ENCODE measurements around the gene KANSL1L.
A peak's percentile ranks its signal among the peaks of the same experiment; 100 is the strongest.
"Not testable (repeated sequence)": the region's sequence is repeated elsewhere in the genome, so short reads cannot be mapped to it uniquely, and the experiment has no call there.

Gene KANSL1L, protein sequence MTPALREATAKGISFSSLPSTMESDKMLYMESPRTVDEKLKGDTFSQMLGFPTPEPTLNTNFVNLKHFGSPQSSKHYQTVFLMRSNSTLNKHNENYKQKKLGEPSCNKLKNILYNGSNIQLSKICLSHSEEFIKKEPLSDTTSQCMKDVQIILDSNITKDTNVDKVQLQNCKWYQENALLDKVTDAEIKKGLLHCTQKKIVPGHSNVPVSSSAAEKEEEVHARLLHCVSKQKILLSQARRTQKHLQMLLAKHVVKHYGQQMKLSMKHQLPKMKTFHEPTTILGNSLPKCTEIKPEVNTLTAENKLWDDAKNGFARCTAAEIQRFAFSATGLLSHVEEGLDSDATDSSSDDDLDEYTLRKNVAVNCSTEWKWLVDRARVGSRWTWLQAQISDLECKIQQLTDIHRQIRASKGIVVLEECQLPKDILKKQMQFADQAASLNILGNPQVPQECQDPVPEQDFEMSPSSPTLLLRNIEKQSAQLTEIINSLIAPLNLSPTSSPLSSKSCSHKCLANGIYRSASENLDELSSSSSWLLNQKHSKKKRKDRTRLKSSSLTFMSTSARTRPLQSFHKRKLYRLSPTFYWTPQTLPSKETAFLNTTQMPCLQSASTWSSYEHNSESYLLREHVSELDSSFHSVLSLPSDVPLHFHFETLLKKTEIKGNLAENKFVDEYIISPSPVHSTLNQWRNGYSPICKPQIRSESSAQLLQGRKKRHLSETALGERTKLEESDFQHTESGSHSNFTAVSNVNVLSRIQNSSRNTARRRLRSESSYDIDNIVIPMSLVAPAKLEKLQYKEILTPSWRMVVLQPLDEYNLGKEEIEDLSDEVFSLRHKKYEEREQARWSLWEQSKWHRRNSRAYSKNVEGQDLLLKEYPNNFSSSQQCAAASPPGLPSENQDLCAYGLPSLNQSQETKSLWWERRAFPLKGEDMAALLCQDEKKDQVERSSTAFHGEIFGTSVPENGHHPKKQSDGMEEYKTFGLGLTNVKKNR

DNA sequence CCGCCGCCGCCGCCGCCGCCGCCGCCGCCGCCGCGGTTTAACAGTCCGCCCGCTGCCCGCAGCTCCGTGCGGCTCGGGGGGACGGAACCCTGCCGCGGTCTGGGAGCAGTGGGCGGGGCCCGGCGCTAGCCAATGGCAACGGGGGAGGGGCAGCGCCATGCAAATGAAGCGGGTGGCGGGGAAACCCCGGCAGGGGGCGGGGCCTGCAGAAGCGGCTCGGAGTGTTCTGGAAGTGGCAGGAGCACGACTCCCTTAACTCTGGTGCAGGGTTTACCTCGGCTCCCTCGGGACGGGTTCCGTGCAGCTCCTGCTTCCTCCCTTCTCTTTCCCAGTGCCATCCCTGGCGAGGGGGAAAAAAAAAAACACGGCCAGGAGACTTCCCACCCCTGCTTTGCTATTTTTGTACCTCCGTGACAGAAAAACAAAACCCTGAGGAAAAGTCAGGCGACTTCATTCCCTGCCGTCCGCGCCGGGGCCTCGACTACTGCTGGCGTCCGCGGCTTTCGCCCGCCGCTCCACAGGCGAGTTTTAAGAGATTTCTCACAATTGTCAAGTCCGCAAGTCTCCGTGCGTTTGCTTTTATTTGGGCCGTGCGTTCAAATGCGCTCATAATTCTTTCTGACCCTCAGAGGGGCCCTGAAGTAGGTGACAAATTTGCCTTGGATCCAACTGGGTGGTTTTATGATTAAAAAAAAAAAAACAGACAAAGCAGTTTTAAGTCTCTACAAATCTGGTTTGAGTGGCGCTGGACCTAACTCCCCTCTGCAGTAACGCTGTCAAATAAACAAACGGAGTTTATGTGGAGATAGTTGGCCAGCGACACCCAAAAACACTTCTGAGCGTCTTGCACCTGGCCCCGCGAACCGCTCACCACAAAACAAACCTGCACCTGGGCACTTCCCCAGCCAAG, at the start of gene KANSL1L:
Gene KANSL1L, minus strand, starts transcription at position 101 of the 910 bp plus-strand sequence. CDS start 16,827 bp downstream, outside the sequence.
- DNase-seq = peak; percentile 97

DNA sequence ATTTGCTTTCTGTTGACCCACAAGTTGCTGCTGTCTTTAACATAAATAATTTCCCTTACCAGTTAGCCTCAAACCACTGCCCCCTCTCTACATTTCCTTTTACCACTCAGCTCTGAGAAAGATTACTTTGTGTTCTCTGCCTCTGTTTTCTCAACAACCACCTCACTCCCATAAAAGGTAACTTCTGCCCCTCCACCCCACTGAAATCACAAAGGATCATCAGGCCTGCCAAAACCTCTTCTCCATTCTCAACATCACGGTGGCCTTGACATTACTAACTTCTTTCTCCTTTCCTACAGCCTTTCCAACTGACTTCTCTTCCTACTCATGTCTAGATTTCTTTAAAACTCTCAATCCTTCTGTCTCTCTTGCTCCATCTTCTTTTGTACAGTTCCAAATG, 43.9 kb upstream of the KANSL1L start:
- no peak for DNase-seq

DNA sequence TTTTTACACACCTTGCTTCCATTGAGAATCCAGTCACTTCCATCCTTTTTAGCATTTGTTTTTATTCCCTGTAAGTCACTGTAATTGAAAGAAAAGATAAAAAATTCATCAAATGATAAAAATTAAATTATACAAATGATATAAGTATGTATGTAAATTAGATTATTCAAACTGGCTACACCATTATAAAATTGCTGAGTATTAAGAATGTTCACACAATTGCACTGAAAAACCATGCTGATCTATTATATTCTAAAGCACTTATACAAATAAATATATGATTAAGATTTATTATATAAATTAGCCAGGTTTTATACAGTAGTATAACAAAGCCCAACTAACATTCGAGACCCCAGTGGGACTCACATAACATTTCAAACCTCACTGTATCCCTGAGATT, 39.0 kb upstream of the KANSL1L start:
- DNase-seq = no peak

DNA sequence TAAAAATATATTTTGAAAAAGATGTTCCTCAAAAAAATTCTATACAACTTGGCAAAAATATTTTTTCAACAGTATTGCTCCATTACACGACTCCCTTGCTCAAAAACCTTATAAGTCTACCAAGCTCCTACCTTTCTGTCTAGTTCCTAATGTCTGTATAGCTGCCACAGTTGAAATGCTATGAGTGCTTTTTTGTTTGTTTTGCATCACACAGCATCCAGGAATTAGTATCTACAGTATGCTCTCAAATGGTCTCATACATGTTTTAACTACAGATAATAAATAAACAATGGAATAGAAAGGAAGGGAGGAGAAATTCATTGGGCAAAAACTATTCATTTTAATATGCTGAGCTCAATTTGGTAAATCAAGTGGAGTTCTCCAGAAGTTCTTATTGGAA, 36.7 kb upstream of the KANSL1L start:
- DNase-seq = no peak

DNA sequence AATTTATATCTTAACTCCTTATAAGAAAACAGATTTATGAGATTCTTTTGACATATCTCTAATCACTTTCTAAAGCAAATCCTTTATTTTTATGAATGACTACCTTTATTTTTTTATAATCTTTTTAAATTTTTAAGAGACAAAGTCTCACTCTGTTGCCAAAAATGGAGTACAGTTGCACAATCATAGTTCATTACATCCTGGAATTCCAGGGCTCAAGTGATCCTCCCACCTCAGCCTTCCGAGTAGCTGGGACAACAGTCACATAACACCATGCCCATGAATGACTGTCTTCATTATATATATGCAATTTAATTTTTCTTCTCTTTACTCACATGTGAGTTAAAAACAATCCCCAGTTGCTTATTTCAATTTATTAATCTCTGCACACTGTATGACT, 32.3 kb upstream of the KANSL1L start:
- DNase-seq = no peak

DNA sequence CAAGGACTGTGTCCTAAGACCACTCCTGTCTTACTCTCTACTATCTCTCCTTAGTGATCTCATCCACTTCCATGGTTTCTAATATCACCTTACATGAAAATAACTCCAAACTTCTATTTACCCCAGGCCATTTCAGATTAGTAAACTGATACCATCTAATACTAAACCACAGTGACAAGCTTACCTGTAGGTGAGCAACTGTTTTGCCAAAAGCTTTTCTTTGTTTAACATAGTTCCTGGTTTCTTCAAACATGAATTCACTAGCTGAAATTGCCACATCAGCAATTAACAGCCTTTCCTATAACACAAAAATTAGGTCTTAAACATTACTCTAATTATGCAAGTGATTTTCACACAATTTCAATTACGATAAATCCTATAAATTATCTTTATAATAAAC, 31.9 kb upstream of the KANSL1L start:
- no peak for DNase-seq

DNA sequence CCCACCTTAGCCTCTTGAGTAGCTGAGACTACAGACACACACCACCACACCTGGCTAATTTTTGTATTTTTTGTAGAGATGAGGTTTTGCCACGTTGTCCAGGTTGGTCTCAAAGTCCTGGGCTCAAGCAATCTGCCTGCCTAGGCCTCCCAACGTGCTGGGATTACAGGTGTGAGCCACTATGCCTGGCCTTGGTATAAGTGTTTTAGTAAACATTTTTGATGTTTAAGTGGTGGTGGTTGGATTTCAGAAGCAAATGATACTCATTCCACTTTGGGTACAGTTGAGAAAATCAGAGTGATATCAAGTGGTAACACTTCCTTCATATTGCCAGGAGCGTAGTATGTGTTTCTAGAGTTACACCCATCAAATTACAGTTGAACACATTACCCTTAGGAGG, 28.6 kb upstream of the KANSL1L start:
- DNase-seq = no peak

DNA sequence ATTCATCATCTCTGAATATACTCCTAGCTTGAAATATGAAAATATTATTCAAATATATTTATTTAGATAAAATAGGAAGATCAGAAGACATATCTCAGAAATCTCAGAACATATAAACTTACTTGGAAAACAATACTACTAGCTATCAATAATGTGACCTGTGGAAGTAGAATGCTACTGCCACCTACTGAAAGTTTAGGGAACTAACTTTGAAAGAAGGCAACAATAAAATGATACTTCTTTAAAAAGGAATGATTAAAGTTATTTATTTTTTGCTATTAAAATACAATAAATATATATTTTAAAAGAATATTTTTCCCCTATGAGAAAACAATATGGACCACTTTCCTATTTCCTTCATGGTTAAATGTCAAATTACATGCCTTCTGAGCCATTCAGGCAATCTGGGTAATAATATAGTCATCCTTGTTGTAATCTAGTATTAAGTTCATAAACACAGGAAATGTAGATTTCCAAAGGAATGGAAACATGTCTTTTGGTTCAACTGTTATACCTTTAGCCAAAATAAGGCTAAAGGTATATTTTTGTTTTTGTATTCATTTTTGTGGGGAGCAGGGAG, 28.1 kb upstream of the KANSL1L start:
- DNase-seq = no peak

DNA sequence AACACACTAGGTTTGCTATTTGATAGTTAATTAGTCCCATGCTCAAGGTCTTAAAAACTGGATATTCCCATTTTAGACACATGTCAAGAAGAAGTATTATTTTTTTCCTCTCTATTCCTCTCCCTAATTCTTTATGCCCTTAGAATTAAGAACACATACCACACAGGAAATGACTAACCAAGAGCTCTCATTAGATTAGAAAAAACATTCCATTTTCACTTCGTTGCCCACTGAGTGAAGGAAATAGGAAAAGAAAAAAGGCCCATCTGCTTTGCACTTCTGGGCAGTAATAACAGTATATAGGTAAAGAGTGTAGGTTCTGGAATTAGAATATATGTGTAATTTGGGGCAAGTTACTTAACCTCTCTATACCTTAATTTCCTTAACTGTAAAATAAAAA, 27.1 kb upstream of the KANSL1L start:
- no peak for DNase-seq

DNA sequence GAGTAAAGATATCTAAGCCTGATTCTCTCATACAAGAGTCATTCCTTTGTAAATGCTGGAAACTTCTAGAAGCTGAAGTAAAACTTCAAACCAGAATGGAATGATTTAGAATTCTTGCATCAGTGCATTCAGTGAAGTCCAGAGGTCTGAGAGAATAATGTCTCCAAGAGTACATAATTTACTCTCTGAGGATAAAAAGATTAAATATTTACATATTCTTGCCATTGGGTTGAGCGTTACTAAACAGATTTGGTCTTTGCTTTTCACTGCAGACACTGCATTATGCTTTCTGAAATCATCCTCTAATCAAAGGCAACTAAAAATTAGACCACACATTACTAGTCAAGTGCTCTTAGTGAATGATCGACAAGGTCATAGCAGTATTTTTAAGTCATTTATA, 26.5 kb upstream of the KANSL1L start:
- DNase-seq = no peak

DNA sequence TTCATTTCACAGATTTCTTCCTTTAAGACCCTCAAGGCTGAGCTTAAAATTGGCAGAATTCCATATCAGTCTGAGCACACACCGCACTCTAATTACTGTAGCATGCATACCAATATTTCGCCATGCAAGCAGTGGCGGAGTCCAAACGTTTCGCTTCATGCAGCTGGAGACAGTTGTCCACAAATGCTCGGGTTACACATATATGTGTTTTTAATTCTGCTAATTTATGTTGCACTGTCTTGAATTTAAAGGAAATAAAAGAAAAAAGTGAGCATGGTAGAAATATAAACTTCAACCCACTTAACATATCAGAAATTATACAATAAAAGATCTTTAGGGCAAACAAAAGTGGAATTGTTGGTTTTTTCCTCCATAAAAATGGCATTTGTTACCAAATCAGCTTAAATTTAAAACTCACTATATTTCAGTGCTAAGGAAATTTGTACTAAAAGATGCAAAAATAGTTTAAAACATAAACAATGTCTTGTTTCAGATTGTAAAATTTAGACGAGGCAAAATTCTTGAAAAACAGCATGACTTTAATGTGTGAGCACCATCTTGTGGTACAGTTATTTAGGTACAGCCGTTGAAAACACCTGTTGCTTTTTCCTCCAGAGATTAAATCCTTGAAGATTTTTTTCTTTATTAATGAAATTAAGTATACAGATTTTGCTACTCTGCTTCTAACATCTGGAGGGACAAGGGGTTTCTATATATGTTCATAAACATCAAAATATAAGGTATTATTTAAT, 24.1 kb upstream of the KANSL1L start:
- DNase-seq = no peak

DNA sequence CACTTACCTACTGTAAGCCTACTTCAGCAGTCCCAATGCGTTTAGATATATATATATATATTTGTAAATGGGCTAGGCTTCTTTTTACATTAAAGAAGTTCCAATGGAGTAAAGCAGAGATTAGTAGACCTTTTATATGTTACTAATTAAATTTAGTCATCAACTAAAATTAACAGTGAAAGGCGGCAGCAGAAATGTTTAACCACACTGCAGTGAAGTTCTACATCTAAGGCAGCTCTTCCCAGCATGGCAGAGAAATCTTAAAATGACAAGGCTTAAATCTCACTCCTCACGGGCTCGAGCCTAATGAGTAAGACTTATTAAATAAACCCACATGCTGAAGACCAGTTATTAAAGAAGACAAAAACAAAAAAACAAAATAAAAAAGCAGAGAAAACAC, 19.1 kb upstream of the KANSL1L start:
- no peak for DNase-seq

DNA sequence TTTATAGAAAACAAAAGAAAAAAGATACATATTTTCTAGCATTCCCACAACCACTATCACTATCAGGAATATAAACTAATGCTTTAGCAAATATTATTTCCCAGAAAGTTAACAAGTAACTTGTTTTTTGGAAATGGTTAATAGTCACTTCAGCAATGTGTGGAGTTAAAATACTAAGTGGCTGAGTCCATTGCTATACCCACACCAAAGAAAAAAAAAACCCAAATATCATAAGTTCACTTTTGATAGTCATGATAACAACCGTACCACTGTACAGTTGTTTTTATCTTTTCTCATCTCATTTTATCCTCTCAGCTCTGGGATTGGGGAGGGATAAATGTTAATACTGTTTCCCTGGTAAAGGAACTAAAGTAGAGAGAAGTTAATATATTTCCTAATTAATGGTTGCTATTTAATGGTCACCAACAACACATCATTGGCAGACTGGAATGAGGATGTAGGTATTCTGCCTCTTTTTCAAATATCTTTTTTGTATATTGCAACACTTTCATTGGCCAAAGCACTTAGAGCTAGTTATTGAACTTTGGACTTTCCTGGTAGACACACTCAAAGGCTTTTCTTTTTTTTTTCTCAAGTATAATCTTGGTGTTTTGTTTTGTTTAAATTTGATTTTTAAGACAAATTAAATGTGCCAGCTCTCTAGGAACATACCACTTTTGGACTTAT, 18.4 kb upstream of the KANSL1L start:
- no peak for DNase-seq

DNA sequence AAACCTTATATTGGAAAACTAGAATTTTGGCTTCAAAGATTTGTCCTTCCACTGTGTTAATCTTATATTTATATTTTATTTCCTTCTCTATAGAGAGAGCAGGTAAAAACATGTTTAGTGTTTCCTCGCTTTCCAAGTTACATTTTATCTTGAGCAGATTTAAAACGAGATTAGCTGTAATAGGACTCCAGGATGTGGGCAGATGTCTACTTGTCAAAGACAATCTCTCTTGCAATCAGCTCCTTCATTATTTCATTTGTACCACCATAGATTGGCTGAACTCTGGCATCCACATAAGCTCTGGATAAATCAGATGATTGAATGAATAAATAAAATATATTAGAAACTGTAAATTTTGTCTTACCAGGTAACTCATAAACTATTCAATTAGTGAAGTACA, 17.5 kb upstream of the KANSL1L start:
- DNase-seq = no peak

DNA sequence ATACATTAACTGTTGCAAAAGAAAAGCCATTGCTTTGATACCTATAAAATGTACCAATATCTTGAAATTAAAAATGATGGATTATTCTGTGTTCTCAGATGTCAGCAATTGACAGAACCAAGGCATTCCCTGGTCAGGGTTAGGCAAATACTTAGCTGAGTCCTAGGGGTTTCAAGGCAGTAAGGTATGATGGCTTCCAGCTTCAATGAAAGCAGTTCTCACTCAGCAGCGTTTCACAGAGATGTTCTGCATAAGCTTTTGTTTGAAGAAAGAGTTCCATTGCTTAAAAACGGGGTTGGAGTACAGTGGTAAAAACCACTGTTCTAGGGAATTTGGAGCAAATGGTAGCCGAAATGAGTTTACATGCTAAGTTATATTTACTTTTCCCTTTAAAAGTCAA, 17.0 kb upstream of the KANSL1L start:
- no peak for DNase-seq

DNA sequence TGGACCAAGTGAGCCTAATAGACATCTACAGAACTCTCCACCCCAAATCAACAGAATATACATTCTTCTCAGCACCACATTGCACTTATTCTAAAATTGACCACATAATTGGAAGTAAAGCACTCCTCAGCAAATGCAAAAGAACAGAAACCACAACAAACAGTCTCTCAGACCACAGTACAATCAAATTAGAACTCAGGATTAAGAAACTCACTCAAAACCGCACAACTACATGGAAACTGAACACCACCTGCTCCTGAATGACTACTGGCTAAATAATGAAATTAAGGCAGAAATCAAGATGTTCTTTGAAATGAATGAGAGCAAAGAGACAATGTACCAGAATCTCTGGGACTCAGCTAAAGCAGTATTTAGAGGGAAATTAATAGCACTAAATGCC, 12.7 kb upstream of the KANSL1L start:
- not testable (repeated sequence) for DNase-seq

DNA sequence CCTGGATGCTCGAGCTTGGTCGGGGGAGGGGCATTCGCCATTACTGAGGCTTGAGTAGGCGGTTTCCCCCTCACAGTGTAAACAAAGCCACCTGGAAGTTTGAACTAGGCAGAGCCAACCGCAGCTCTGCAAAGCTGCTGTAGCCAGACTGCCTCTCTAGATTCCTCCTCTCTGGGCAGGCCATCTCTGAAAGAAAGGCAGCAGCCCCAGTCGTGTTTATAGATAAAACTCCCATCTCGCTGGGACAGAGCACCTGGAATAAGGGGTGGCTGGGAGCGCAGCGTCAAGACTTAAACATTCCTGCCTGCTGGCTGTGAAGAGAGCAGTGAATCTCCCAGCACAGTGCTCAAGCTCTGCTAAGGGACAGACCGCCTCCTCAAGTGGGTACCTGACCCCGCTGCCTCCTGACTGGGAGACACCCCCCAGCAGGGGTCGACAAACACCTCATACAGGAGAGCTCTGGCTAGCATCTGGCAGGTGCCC, 10.4 kb upstream of the KANSL1L start:
- DNase-seq = not testable (repeated sequence)

DNA sequence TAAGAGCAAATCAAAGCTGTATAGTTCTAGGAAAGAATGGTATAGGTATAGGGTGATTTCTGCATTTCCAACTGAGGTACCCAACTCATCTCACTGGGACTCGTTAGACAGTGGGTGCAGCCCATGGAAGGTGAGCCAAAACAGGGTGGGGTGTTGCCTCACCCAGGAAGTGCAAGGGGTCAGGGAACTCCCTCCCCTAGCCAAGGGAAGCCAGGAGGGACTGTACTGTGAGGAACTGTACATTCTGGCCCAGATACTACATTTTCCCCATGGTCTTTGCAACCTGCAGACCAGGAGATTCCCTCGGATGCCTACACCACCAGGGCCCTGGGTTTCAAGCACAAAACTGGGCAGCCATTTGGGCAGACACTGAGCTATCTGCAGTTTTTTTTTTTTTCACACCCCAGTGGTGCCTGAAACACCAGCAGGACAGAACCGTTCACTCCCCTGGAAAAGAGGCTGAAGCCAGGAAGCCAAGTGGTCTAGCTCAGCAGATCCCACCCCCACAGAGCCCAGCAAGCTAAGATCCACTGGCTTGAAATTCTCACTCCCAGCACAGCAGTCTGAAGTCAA, 9.9 kb upstream of the KANSL1L start:
- DNase-seq = not testable (repeated sequence)

DNA sequence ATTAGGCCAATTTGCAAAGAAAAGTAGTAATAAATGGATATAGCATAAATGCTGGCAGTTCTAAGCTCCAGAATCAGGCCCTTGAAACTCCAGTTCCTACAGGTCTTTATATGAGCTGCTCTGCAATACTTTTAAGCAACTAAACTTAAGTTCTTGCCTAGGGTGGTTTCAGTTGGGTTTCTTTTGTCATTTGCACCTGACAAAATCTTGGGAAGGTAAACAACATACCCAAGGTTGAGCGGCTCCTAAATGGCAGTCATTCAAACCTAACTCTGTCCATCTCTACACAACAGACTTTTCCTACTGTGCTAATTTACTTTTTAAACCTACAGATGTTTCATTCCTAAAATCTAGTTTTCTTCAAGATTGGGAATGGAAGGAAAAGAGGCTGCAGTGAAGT, 9.3 kb upstream of the KANSL1L start:
- no peak for DNase-seq

DNA sequence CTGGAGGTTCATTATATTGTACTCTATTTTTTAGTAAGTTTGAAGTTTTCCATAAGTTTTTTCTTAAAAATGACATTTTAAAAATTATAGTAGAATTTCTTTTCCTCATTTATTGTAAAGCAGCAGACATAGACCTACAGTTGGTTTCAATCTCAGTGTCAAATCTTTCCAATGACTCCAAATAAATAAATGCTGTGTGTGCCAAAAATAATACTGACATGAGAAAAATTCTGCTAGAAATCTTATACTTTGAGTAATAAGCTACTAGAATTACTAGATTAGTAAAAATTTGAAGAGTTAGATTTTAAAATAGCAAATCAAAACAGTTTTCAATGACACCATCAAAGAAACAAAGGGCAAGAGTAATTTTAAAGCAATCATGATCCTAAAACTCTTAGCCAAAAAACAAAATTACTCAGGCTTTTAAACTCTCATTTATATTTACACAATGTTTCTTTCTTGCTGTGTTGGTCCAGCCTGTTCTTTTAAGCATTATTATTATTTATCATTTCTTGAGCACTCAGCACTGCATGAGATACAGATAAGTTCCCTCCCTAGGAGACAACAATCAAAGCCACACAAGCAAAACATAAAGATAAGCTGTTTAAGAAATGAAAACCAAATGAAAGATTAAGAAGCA, 8.3 kb upstream of the KANSL1L start:
- no peak for DNase-seq
